ENCODE results near the gene TBC1D23.

GRCh38 chr3:100268156-100268555 lies 7.4 kb downstream of the TBC1D23 start:
- TF ChIP-seq CTCF (IDR thresholded peaks at IDR 0.05) (no peak), POLR2A (IDR thresholded peaks at IDR 0.05) (no peak)

Measured in stomach (tissue), 4 donors.